Stimulated activated CD8-positive, alpha-beta memory T cell treated with anti-CD3 and anti-CD28 coated beads, Interleukin-15, amount 100 ng/mL, for 1 hour (primary cell): ENCODE results near the gene GALNT6.
A peak's percentile ranks its signal among the peaks of the same experiment; 100 is the strongest.

Source experiments
- DNase-seq: peaks from one replicate; pipeline ENCODE4 v3.0.0-alpha.2; 2020; ENCODE audit warnings: low read depth

Gene GALNT6

GRCh38 chr12:51379571-51379970 lies 11.6 kb downstream of the GALNT6 start:
- DNase-seq = no peak

GRCh38 chr12:51378749-51379148 lies 12.5 kb downstream of the GALNT6 start:
- DNase-seq = no peak

DNA sequence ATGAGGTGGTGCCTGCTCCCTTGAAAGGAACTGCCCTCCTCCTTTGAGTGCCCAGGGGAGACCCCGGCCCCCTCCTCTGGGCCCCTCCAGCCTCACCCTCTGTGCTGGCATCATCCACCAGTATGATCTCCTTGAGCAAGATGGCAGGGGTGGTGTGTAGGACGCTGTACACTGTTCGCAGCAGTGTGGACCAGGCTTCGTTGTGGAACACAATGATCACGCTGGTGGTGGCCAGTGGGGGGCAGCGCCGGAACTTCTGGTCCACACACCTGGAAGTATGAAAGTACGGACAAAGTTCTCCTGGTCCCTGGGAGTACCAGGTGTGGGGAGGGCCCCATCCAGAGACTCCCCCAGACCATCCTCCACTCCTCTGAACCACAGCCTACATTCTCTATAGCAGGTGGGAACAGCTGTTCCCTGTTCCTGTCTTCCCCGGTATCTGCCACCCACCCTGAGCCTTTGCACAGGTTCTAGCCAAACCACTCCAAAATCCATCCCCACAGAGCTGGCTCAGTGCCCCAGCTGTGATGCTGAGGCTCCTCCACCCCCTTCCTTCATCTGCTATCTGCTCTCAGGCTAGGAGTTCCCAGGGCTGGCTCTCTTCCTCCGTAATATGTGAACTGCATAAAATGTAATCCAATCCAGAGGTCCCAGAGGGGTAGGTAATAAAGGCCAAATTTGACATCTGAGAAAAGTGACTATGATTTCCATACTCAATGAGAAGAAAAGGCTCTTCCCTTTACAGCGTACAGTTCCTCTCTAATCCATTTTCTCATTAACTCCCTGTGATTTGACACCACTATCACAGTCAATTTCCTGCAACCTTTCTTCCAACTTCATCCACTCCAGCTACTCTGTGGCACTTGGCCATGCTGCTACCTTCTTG lies 13.9 kb downstream of the GALNT6 start:
- DNase-seq = no peak

DNA sequence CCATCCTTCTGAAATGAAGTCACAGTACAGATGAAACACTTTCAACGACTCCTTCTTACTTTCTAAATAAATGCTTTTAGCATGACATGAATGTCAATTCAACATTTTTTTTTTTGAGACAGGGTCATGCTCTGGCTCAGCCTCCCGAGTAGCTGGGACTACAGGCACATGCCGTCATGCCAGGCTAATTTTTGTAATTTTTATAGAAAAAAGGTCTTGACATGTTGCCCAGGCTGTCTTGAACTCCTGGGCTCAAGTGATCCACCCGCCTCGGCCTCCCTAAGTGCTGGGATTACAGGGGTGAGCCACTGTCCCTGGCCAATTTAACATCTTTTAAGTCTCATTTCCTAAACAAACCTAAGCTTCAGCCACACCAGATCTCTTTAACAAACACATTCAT lies 16.4 kb downstream of the GALNT6 start:
- DNase-seq = no peak

GRCh38 chr12:51374361-51374760 lies 16.8 kb downstream of the GALNT6 start:
- no peak for DNase-seq

- DNase-seq = no peak
Measured at GRCh38 chr12:51373187-51373586, 18.0 kb downstream of the GALNT6 start.

DNA sequence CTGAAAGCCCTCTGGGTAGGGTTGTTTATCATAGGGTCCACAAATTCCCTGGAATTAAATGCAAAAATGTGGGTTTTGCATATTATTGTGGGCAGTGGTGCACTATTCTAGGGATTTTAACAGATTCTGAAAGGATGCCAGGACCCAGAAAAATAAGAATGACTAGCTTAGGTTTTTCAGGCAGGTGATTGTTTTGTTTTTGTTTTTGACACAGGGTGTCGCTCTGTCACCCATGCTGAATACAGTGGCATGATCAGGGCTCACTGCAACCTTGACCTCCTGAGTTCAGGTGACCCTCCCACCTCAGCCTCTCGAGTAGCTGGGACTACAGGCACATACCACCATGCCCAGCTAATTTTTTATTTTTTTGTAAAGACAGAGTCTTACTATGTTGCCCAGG lies 19.2 kb downstream of the GALNT6 start:
- DNase-seq = no peak

DNA sequence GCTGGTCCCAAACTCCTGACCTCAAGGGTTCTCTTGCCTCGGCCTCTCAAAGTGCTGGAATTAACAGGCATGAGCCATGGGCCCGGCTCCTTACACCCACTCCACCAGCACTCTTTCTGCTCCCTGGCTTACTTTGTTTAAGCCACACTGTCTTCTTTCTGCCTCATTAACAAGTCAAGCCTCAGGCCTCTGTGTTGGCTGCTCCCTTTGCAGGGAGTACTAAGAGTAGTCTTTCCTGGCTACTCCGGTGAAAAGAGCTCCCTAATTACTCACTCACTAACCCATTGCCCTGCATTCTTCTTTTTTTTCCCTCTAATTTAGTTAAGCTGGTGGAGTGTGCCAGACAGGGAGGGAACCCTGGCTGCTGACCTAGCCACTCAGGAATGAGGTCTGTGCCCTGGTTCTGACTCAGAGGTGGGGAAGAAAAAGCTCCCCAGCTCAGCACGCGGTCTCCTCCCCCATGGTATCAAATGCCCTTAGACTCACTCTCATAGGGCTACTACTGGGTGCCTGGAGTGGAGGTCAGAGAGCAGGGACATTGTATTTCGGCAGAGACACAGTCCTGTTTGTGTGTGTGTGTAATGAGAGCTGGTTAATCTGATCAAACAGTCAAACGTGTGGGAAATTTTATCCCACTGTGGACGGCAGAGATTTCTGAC lies 19.8 kb downstream of the GALNT6 start:
- no peak for DNase-seq

DNA sequence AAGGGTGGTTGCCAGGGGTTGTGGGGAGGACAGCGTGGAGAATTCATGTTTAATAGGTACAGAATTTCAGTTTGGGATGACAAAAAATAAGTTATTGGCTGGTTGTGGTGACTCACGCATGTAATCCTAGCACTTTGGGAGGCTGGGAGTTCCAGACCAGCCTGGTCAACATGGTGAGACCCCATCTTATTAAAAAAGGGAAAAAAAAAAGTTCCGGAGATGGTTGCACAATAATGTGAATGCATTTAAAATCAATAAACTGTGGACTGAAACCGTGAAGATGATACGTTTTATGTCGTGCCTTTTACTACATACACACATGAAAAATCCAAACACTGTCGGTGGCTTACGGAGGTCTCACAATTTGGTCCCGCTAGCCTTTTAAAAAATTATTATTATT lies 20.5 kb downstream of the GALNT6 start:
- no peak for DNase-seq

GRCh38 chr12:51369581-51369980 lies 21.6 kb downstream of the GALNT6 start:
- no peak for DNase-seq

GRCh38 chr12:51368640-51369517 lies 22.3 kb downstream of the GALNT6 start:
- DNase-seq = peak; percentile 70

GRCh38 chr12:51365276-51365675 lies 25.9 kb downstream of the GALNT6 start:
- no peak for DNase-seq

- no peak for DNase-seq
Measured at GRCh38 chr12:51364001-51364400, 27.2 kb downstream of the GALNT6 start.

DNA sequence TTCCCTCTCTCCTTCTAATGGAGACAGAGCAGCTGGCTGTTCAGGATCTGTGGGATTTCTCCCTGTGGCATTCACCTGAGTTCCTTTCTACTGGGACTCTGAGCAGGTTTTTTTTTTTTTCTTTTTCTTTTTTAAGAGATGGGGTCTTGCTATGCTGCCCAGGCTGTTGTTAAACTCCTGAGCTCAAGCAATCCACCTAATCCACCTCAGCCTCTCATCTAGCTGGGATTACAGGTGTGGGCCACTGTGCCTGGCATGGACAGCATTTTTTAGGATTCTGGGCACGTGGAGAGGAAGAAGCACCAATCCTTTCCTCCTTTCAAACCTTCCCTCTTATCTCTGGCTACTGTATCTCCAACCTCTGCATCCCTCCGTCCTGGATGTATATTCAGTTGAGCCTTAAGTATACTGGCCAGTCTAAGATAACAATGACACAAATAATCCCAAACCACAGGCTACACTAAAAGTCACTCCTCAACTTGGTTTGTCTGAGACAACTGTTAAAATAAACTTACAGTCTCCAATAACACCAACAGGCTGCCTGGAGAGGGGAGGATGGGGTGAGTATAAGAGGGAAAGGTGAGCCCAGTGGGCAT lies 28.4 kb downstream of the GALNT6 start:
- no peak for DNase-seq

- no peak for DNase-seq
Measured at GRCh38 chr12:51362307-51362706, 28.9 kb downstream of the GALNT6 start.

DNA sequence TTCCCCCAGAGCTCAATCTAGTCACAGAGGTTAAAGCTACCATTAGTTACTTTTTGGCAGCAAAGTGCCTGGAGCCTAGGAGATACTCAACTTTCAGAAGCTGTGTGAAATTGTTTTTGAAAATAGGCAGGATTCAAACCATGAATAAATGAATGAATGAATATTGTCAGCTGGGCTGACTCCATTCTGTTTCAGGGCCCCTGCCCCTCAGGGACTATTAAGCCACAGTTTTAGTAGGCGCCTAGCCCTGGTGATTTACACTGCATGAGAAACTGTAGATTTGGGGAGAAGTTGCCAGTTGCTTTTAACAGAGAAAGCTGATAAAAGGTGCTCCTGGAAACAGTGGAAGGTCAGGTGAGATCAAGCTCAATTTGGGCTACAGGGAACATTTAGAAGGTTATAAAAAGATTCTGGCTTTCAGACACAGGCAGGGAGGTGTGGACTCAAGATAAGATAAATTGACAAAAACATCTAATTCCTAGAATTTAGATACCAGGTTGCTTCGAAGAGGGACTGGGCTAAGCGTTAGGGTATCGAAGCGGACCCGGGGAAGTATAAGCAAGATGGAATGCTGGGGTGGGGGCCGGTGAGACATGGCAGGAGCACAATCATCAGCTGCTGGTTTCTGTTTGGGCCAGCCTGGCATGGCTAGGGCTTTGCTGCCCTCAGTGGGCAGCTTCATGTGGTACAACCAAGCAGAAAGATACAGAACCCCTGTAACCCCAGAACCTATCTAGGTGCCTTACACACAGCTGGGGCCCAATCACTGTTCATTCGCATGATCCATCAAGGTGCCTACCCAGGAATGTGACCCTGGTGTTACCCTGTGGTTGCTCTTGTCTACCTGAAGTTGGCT lies 29.8 kb downstream of the GALNT6 start:
- no peak for DNase-seq

GRCh38 chr12:51360315-51360714 lies 30.9 kb downstream of the GALNT6 start:
- no peak for DNase-seq

GRCh38 chr12:51359851-51360250 lies 31.4 kb downstream of the GALNT6 start:
- no peak for DNase-seq

GRCh38 chr12:51358496-51358895 lies 32.7 kb downstream of the GALNT6 start:
- DNase-seq = no peak

- DNase-seq = no peak
Measured at GRCh38 chr12:51357374-51358047, 33.7 kb downstream of the GALNT6 start.
